Activated naive CD8-positive, alpha-beta T cell (primary cell): ENCODE measurements around the gene CIC.

Experiments
- H3K27ac Mint-ChIP-seq: one replicate; pipeline ENCODE4 v1.8.0; 2021; ENCODE audit warnings: mixed read lengths
- H3K27me3 Mint-ChIP-seq: one replicate; pipeline ENCODE4 v1.8.0; 2021; ENCODE audit warnings: mixed read lengths
- H3K36me3 Mint-ChIP-seq: one replicate; pipeline ENCODE4 v1.8.0; 2021; ENCODE audit warnings: mixed read lengths
- H3K4me1 Mint-ChIP-seq: one replicate; pipeline ENCODE4 v1.8.0; 2021; ENCODE audit warnings: low read depth, mixed read lengths
- H3K4me3 Mint-ChIP-seq: one replicate; pipeline ENCODE4 v1.8.0; 2021; ENCODE audit warnings: mild to moderate bottlenecking, mixed read lengths
- H3K9me3 Mint-ChIP-seq: one replicate; pipeline ENCODE4 v1.8.0; 2021; ENCODE audit warnings: low read depth, mixed read lengths

The CIC gene

GRCh38 chr19:42344336-42344893 lies 75.4 kb downstream of the CIC start:
- Mint-ChIP-seq H3K27ac (no peak overlapping the region), H3K4me1 (no peaks in the 10 kb centered on the region), H3K27me3 (no peaks in the 10 kb centered on the region), H3K36me3 (peaks cover 6% of the 10 kb centered on the region), H3K9me3 (no peaks in the 10 kb centered on the region), H3K4me3 (no peak overlapping the region)
